ENCODE data around the gene ZNF865. TPM values are rescaled to one million over a fixed set of nuclear protein-coding genes. Genes with fewer than 3 reads are reported as not detected.
A peak's percentile ranks its signal among the peaks of the same experiment; 100 is the strongest.

The ZNF865 gene
- total and polyA plus RNA-seq, 10 donors, result 4.8 to 23.3 (median 14.3) TPM

DNA sequence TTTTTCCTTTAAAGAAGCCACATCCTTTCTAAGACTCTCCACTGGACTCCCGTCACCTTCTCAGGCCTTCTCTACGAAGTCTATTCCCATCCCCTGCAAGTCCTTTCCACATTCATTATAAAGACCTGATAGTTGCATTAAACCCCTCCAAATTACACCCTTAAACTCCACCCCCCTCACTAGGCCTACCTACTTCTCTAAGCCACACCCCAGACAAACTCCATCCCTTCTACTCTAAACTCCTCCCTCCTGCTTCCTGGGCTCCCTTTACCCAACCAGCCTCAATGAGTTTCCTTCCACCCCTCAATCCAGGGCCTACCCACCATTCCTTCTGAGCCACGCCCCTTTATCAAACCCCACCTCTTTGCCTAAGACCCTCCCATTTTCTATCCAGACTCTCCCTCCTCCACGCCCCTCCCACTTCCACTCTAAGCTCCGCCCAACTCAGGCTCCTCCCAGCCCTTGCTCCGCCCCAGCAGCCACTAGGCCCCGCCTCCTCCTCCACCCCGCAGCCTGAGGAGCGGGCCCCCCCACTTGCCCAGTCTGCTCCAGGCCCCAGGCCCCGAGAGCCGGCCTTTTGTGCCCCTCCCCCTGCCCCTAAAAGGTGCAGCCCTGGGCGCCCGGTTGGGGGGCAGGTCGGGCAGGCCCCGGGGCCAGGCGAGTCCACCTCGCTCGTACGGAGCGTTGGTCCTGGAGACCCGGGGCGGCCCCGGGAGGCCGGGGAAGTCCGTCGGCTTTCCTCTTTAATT, 6.6 kb upstream of the ZNF865 start:
- TF ChIP-seq POLR2AphosphoS5 (IDR thresholded peaks at IDR 0.05), result peak in 1 of 3 donors; percentile 82
- no peak for TF ChIP-seq POLR2A (IDR thresholded peaks at IDR 0.05)
- TF ChIP-seq, protein P1, sequence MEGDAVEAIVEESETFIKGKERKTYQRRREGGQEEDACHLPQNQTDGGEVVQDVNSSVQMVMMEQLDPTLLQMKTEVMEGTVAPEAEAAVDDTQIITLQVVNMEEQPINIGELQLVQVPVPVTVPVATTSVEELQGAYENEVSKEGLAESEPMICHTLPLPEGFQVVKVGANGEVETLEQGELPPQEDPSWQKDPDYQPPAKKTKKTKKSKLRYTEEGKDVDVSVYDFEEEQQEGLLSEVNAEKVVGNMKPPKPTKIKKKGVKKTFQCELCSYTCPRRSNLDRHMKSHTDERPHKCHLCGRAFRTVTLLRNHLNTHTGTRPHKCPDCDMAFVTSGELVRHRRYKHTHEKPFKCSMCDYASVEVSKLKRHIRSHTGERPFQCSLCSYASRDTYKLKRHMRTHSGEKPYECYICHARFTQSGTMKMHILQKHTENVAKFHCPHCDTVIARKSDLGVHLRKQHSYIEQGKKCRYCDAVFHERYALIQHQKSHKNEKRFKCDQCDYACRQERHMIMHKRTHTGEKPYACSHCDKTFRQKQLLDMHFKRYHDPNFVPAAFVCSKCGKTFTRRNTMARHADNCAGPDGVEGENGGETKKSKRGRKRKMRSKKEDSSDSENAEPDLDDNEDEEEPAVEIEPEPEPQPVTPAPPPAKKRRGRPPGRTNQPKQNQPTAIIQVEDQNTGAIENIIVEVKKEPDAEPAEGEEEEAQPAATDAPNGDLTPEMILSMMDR (IDR thresholded peaks at IDR 0.05 in 8 of 11, conservative IDR thresholded peaks at IDR 0.05 in 3 of 11), result peak in 1 of 11 experiments; percentile 3
- no peaks in the 10 kb centered on the region for H3K27me3 ChIP-seq (replicated peaks in 1 of 7)
- 6 to 8% (median 7%) methylated on average over 24 to 26 of the region's 26 CpGs for WGBS, 5 donors
- peaks cover 5 to 47% (median 31%) of the 10 kb centered on the region in 6 donors for H3K4me1 ChIP-seq
- H3K27ac ChIP-seq, result peak overlapping the region; percentile 92 to 99 (median 97)
- H3K4me3 ChIP-seq, result peak overlapping the region; percentile 41 to 88 (median 81)
- intact Hi-C loops (cut with DNase I; ENCODE audit: low total_unique reads), result no loop called here
- peaks cover 0 to 50% (median 28%) of the 10 kb centered on the region in 6 donors for H3K36me3 ChIP-seq
- peaks cover 0 to 4% (median 0%) of the 10 kb centered on the region in 8 donors for H3K9me3 ChIP-seq
- DNase-seq, result peak; percentile 97

DNA sequence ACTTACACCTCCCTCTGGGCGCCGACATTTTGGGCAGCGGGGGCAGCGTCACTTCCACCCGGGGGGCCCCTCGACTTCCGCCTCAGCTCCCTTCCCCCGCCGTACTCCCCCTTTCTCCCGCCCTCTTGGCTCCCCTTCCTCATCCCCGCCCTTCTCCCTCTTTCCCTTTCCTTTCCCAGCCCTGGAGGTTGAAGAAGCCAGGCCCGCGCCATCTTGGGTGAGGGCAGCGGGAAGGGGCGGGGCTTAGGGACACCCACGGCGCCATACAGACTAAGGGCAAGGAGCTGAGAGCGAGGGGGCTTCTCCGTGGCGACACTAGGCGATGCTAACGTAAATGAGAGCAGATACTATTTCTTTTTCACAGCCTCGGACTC, 6.0 kb upstream of the ZNF865 start, which contains the start of gene FIZ1:
Gene FIZ1, minus strand, starts transcription at position 50 of the 374 bp plus-strand sequence. CDS start 1,652 bp downstream, outside the sequence.
- peaks cover 0 to 4% (median 0%) of the 10 kb centered on the region in 8 donors for H3K9me3 ChIP-seq
- H3K4me3 ChIP-seq, result peak within 1 kb of the TSS; percentile 41 to 88 (median 81)
- 0 to 1% (median 0%) methylated on average over 22 to 23 of the region's 23 CpGs for WGBS, 5 donors
- peak within 1 kb of the TSS; percentile 92 to 99 (median 97) for H3K27ac ChIP-seq
- intact Hi-C loops (cut with DNase I; ENCODE audit: low total_unique reads), result no loop called here
- peaks cover 0 to 47% (median 26%) of the 10 kb centered on the region in 6 donors for H3K36me3 ChIP-seq
- peaks cover 5 to 53% (median 37%) of the 10 kb centered on the region in 6 donors for H3K4me1 ChIP-seq
- no peaks in the 10 kb centered on the region for H3K27me3 ChIP-seq (replicated peaks in 1 of 7)
- peak; percentile 96 for DNase-seq
- peak; percentile 84 to 93 (median 86) for TF ChIP-seq POLR2AphosphoS5 (IDR thresholded peaks at IDR 0.05)
- TF ChIP-seq POLR2A (IDR thresholded peaks at IDR 0.05), result no peak
- TF ChIP-seq, protein P1 (IDR thresholded peaks at IDR 0.05 in 8 of 11, conservative IDR thresholded peaks at IDR 0.05 in 3 of 11), result peak in 3 of 11 experiments; percentile 3 to 28 (median 7)

DNA sequence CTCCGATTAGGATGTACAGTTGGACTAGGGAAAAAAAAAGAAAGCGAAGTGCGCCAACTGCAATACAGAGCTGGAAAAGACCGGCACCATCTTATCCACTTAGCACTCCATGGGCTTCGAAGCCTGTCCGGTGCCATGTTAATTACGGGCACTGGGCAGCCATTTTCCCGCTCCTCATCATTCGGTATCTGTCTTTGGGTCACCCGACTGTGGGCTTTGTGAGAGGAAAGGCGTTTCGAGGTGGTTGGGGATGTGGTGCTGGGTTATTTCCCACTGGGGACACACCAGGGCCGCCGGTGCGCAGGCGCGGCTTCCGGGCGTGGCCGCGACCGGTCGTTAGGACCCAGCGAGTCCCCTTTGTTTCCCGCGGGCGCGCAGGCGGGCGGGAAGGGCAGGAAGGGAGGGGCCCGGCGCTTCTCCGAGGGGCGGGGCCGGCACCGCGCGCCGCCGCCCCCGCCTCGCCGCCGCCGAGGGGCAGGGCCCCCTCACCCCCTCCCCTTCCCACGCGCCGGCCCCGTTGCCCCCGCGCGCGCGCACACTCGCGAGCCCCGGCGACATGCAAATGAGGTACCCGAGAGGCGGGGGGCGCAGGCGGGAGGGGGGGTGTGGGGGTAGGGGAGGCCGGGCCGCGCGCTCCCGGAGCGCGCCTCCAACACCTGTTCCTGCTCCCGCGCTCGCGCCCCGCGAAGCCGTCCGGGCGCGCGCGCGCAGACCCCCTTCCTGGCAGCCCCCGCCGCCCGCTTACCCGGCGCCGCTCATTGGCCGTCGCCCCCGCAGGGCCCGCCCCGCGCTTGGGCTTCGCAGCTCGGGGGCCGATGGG, 5.4 kb upstream of the ZNF865 start, which contains the start of gene ZNF524:
Gene ZNF524, plus strand, starts transcription at position 447 of the 820 bp plus-strand sequence. CDS start 1,825 bp downstream, outside the sequence.
- H3K36me3 ChIP-seq, result peaks cover 0 to 41% (median 25%) of the 10 kb centered on the region in 6 donors
- H3K4me1 ChIP-seq, result peaks cover 5 to 59% (median 43%) of the 10 kb centered on the region in 6 donors
- no peaks in the 10 kb centered on the region for H3K27me3 ChIP-seq (replicated peaks in 1 of 7)
- TF ChIP-seq POLR2AphosphoS5 (IDR thresholded peaks at IDR 0.05) (peak in 2 of 3 donors; percentile 54 to 82), POLR2A (IDR thresholded peaks at IDR 0.05) (no peak)
- TF ChIP-seq, protein P1 (IDR thresholded peaks at IDR 0.05 in 8 of 11, conservative IDR thresholded peaks at IDR 0.05 in 3 of 11), result peak in 1 of 11 experiments; percentile 4
- peak within 1 kb of the TSS; percentile 41 to 88 (median 81) for H3K4me3 ChIP-seq
- peak; percentile 97 for DNase-seq
- 0 to 1% (median 0%) methylated on average over 43 to 97 of the region's 97 CpGs for WGBS, 5 donors
- peak within 1 kb of the TSS; percentile 92 to 99 (median 97) for H3K27ac ChIP-seq
- intact Hi-C loops (cut with DNase I; ENCODE audit: low total_unique reads), result no loop called here
- peaks cover 0 to 4% (median 0%) of the 10 kb centered on the region in 8 donors for H3K9me3 ChIP-seq
